WTC11 (cell line): ENCODE results near the gene TBC1D22A. TPM values are rescaled to one million over a fixed set of nuclear protein-coding genes. Genes with fewer than 3 reads are reported as not detected.
A peak's percentile ranks its signal among the peaks of the same experiment; 100 is the strongest.

ENCODE experiments used
- ATAC-seq: fragments of 200-7000 bp; cut with Tn5 transposase; 2 replicates; pipeline ENCODE4 v1.10.0; 2021; ENCODE audit warnings: mild to moderate bottlenecking, moderate library complexity
- CTCF ChIA-PET: fragments of 300-600 bp; sonication (Branson Sonifier 250); formaldehyde crosslinking; loops from one replicate; lab custom pipeline; 2021; ENCODE audit warnings: antibody characterized with exemption; lab: Charles Lee
- POLR2A ChIA-PET: fragments of 350-600 bp; sonication (Branson Sonifier 250); formaldehyde crosslinking; loops from one replicate; lab custom pipeline; 2021; ENCODE audit warnings: antibody characterized with exemption; lab: Charles Lee
- DNase-seq: peaks from one replicate; pipeline ENCODE4 v3.0.0; 2021; ENCODE audit warnings: low spot score
- H3K27ac Mint-ChIP-seq: 2 replicates; pipeline ENCODE4 v1.8.0; 2021; ENCODE audit warnings: mixed read lengths
- H3K27me3 Mint-ChIP-seq: 2 replicates; pipeline ENCODE4 v1.8.0; 2021; ENCODE audit warnings: low read depth, mild to moderate bottlenecking, moderate library complexity, mixed read lengths
- H3K36me3 Mint-ChIP-seq: 2 replicates; pipeline ENCODE4 v1.8.0; 2021; ENCODE audit warnings: mixed read lengths
- H3K4me1 Mint-ChIP-seq: 2 replicates; pipeline ENCODE4 v1.8.0; 2022; ENCODE audit warnings: mixed read lengths
- H3K4me3 Mint-ChIP-seq: 2 replicates; pipeline ENCODE4 v1.8.0; 2021; ENCODE audit warnings: mild to moderate bottlenecking, moderate library complexity, mixed read lengths
- H3K9me3 Mint-ChIP-seq: 2 replicates; pipeline ENCODE4 v1.8.0; 2021; ENCODE audit warnings: mixed read lengths
- GRHL2 ChIP-seq: fragments of 250-450 bp; sonication (Bioruptor Pico); IDR thresholded peaks from 2 replicates; pipeline ENCODE4 v1.8.0; 2022; ENCODE audit warnings: mild to moderate bottlenecking, moderate library complexity; ENCODE audit not compliant: insufficient replicate concordance, severe bottlenecking
- HMGA2 ChIP-seq: fragments of 250-450 bp; sonication (Bioruptor Pico); IDR thresholded peaks from 2 replicates; pipeline ENCODE4 v1.4.0; 2021; ENCODE audit warnings: mild to moderate bottlenecking, moderate library complexity
- SOX15 ChIP-seq: fragments of 250-450 bp; sonication (Bioruptor Pico); IDR thresholded peaks from 2 replicates; pipeline ENCODE4 v1.9.0; 2021; ENCODE audit warnings: mild to moderate bottlenecking
- ZNF219 ChIP-seq: sonication (generic); formaldehyde crosslinking; IDR thresholded peaks from 2 replicates; pipeline ENCODE4 v1.8.0; 2023; ENCODE audit warnings: missing genetic modification reagents, mild to moderate bottlenecking, borderline replicate concordance
- ZNF416 ChIP-seq: fragments of 250-450 bp; sonication (Bioruptor Pico); IDR thresholded peaks from 2 replicates; pipeline ENCODE4 v1.9.0; 2021; ENCODE audit warnings: mild to moderate bottlenecking, inconsistent platforms
- ZNF671 ChIP-seq: fragments of 250-450 bp; sonication (Bioruptor Pico); IDR thresholded peaks from 2 replicates; pipeline ENCODE4 v1.8.0; 2021; ENCODE audit warnings: mild to moderate bottlenecking
- total RNA-seq: library from RNA; stranded (reverse); gene quantifications from 3 replicates; pipeline ENCODE4 v1.2.3, GENCODE V29; 2021
- TF ChIP-seq, protein P1 (sequence below): sonication (generic); formaldehyde crosslinking; IDR thresholded peaks from 2 replicates; pipeline ENCODE4 v1.8.1; 2022; ENCODE audit warnings: low read depth, missing genetic modification reagents, borderline replicate concordance
- TF ChIP-seq, protein P2 (sequence below): sonication (generic); formaldehyde crosslinking; IDR thresholded peaks from 2 replicates; pipeline ENCODE4 v1.8.1; 2022; ENCODE audit warnings: missing genetic modification reagents, borderline replicate concordance
- TF ChIP-seq, protein P3 (sequence below): sonication (generic); formaldehyde crosslinking; IDR thresholded peaks from 2 replicates; pipeline ENCODE4 v1.8.1; 2022; ENCODE audit warnings: mild to moderate bottlenecking, moderate library complexity, missing genetic modification reagents
- TF ChIP-seq, protein P4 (sequence below): sonication (generic); formaldehyde crosslinking; IDR thresholded peaks from 2 replicates; pipeline ENCODE4 v1.8.1; 2023; ENCODE audit warnings: mild to moderate bottlenecking, missing genetic modification reagents, borderline replicate concordance
- TF ChIP-seq, protein P5 (sequence below): fragments of 250-450 bp; sonication (Bioruptor Pico); IDR thresholded peaks from 2 replicates; pipeline ENCODE4 v1.9.0; 2021; ENCODE audit warnings: mild to moderate bottlenecking
- TF ChIP-seq, protein P6 (sequence below): fragments of 250-450 bp; sonication (Bioruptor Pico); IDR thresholded peaks from 2 replicates; pipeline ENCODE4 v1.9.0; 2021; ENCODE audit warnings: mild to moderate bottlenecking, borderline replicate concordance
- TF ChIP-seq, protein P7 (sequence below): fragments of 200-600 bp; IDR thresholded peaks from 2 replicates; pipeline ENCODE4 v1.8.0; 2022; ENCODE audit warnings: antibody characterized with exemption

TBC1D22A gene
- total RNA-seq, 1 experiment from 2014 or later = 18.1 TPM

DNA sequence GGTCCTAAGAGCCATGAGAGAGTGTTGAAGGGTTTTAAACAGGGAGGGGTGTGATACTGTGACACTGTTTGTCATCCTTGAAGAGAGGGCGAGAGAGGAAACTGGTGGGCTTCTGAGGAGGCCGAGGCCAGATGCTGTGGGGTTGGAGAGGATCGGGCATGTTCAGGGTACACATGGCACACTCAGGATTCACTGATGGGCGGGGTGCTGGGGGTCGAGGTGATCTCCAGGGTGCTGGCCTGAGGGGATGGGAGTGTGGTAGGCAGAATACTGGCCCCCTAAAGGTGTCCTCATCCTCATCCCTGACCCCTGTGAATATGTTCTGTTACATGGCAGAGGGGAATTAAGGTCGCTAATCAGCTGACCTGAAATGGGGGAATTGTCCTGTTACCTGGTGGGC lies 7.3 kb downstream of the TBC1D22A start (continued):
- TF ChIP-seq, protein P1, sequence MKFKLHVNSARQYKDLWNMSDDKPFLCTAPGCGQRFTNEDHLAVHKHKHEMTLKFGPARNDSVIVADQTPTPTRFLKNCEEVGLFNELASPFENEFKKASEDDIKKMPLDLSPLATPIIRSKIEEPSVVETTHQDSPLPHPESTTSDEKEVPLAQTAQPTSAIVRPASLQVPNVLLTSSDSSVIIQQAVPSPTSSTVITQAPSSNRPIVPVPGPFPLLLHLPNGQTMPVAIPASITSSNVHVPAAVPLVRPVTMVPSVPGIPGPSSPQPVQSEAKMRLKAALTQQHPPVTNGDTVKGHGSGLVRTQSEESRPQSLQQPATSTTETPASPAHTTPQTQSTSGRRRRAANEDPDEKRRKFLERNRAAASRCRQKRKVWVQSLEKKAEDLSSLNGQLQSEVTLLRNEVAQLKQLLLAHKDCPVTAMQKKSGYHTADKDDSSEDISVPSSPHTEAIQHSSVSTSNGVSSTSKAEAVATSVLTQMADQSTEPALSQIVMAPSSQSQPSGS (CRISPR knock-in tag) = no peak
- TF ChIP-seq GRHL2 (CRISPR knock-in tag) (no peak), HMGA2 (CRISPR knock-in tag) (no peak)
- TF ChIP-seq, protein P2, sequence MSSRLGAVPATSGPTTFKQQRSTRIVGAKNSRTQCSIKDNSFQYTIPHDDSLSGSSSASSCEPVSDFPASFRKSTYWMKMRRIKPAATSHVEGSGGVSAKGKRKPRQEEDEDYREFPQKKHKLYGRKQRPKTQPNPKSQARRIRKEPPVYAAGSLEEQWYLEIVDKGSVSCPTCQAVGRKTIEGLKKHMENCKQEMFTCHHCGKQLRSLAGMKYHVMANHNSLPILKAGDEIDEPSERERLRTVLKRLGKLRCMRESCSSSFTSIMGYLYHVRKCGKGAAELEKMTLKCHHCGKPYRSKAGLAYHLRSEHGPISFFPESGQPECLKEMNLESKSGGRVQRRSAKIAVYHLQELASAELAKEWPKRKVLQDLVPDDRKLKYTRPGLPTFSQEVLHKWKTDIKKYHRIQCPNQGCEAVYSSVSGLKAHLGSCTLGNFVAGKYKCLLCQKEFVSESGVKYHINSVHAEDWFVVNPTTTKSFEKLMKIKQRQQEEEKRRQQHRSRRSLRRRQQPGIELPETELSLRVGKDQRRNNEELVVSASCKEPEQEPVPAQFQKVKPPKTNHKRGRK = no peak
- TF ChIP-seq, protein P3, sequence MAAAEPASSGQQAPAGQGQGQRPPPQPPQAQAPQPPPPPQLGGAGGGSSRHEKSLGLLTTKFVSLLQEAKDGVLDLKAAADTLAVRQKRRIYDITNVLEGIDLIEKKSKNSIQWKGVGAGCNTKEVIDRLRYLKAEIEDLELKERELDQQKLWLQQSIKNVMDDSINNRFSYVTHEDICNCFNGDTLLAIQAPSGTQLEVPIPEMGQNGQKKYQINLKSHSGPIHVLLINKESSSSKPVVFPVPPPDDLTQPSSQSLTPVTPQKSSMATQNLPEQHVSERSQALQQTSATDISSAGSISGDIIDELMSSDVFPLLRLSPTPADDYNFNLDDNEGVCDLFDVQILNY (CRISPR knock-in tag) = no peak

DNA sequence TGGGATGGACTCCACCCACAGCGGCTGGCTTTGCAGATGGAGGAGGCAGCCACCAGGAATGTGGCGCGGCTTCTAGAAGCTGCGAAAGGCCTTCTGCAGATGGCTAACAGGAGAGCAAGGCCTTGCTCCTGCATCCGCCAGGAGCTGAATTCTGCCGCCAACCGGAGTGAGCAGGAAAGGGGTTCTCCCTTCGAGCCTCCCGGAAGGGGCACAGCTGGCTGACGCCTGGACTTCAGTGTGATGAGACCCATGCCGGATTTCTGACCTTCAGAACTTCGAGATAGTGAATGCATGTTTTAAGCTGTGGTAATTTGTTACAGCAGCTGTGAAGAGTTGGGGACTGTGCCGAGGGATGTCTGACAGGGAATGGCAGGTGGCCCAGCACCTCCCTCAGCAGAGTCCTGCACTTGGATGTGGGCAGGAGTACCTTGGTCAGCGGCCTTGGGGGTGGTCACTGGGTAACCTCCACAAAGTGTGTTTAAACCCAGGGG lies 7.7 kb downstream of the TBC1D22A start:
- CTCF ChIA-PET = interaction anchor here (0.6 to 1.4 kb wide), 4 partner anchors 11 to 206 kb away, joined by 3 to 5 read pairs (median 4); no protein-coding TSS in a partner anchor
- DNase-seq = no peak

DNA sequence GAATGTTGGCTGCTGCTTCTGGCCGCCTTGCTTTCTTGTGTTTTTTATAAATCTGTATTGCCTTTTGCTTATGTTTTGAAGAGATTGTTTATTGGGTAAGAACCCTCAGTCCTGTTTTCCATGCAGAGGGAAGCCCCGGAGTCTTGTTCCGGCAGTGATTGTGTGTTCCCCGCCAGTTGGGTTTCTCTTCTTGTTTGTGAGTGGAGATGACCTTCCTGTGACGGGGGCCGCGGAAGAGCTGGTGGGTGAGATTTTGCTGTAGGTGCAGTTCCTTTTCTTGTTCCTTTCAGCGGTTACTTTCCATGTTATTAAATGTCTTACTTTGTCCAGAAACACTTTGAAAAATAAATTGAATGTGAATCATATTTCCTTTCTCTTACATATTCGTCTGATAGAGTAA lies 8.3 kb downstream of the TBC1D22A start:
- ATAC-seq (no peak), DNase-seq (no peak)
- no peak overlapping the region for H3K4me3 Mint-ChIP-seq
- H3K27me3 Mint-ChIP-seq = no peaks in the 10 kb centered on the region
- no peaks in the 10 kb centered on the region for H3K9me3 Mint-ChIP-seq
- peaks cover 3% of the 10 kb centered on the region; the same call in 1 of the 2 replicates for H3K36me3 Mint-ChIP-seq
- H3K4me1 Mint-ChIP-seq = peaks cover 15% of the 10 kb centered on the region
- ChIA-PET CTCF (interaction anchor here (0.6 to 1.4 kb wide), 3 partner anchors 12 to 207 kb away, joined by 3 to 4 read pairs (median 3); no protein-coding TSS in a partner anchor), POLR2A (no interaction called here)
- peak overlapping the region; percentile 61; the same call in 1 of the 2 replicates for H3K27ac Mint-ChIP-seq
- TF ChIP-seq, protein P4, sequence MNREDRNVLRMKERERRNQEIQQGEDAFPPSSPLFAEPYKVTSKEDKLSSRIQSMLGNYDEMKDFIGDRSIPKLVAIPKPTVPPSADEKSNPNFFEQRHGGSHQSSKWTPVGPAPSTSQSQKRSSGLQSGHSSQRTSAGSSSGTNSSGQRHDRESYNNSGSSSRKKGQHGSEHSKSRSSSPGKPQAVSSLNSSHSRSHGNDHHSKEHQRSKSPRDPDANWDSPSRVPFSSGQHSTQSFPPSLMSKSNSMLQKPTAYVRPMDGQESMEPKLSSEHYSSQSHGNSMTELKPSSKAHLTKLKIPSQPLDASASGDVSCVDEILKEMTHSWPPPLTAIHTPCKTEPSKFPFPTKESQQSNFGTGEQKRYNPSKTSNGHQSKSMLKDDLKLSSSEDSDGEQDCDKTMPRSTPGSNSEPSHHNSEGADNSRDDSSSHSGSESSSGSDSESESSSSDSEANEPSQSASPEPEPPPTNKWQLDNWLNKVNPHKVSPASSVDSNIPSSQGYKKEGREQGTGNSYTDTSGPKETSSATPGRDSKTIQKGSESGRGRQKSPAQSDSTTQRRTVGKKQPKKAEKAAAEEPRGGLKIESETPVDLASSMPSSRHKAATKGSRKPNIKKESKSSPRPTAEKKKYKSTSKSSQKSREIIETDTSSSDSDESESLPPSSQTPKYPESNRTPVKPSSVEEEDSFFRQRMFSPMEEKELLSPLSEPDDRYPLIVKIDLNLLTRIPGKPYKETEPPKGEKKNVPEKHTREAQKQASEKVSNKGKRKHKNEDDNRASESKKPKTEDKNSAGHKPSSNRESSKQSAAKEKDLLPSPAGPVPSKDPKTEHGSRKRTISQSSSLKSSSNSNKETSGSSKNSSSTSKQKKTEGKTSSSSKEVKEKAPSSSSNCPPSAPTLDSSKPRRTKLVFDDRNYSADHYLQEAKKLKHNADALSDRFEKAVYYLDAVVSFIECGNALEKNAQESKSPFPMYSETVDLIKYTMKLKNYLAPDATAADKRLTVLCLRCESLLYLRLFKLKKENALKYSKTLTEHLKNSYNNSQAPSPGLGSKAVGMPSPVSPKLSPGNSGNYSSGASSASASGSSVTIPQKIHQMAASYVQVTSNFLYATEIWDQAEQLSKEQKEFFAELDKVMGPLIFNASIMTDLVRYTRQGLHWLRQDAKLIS (CRISPR knock-in tag) = no peak
- TF ChIP-seq, protein P5, sequence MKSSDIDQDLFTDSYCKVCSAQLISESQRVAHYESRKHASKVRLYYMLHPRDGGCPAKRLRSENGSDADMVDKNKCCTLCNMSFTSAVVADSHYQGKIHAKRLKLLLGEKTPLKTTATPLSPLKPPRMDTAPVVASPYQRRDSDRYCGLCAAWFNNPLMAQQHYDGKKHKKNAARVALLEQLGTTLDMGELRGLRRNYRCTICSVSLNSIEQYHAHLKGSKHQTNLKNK (CRISPR knock-in tag) = no peak
- TF ChIP-seq ZNF219 (CRISPR knock-in tag) (no peak), SOX15 (CRISPR knock-in tag) (no peak)

More for the DNA sequence above, 7.7 kb downstream of the TBC1D22A start:
- Mint-ChIP-seq H3K4me1 (peaks cover 15% of the 10 kb centered on the region), H3K4me3 (no peak overlapping the region), H3K36me3 (peaks cover 3% of the 10 kb centered on the region; the same call in 1 of the 2 replicates), H3K27me3 (no peaks in the 10 kb centered on the region), H3K9me3 (no peaks in the 10 kb centered on the region), H3K27ac (no peak overlapping the region)
- POLR2A ChIA-PET = no interaction called here
- no peak for ATAC-seq
- TF ChIP-seq ZNF416 (CRISPR knock-in tag) (no peak), ZNF671 (no peak)
- TF ChIP-seq, protein P6, sequence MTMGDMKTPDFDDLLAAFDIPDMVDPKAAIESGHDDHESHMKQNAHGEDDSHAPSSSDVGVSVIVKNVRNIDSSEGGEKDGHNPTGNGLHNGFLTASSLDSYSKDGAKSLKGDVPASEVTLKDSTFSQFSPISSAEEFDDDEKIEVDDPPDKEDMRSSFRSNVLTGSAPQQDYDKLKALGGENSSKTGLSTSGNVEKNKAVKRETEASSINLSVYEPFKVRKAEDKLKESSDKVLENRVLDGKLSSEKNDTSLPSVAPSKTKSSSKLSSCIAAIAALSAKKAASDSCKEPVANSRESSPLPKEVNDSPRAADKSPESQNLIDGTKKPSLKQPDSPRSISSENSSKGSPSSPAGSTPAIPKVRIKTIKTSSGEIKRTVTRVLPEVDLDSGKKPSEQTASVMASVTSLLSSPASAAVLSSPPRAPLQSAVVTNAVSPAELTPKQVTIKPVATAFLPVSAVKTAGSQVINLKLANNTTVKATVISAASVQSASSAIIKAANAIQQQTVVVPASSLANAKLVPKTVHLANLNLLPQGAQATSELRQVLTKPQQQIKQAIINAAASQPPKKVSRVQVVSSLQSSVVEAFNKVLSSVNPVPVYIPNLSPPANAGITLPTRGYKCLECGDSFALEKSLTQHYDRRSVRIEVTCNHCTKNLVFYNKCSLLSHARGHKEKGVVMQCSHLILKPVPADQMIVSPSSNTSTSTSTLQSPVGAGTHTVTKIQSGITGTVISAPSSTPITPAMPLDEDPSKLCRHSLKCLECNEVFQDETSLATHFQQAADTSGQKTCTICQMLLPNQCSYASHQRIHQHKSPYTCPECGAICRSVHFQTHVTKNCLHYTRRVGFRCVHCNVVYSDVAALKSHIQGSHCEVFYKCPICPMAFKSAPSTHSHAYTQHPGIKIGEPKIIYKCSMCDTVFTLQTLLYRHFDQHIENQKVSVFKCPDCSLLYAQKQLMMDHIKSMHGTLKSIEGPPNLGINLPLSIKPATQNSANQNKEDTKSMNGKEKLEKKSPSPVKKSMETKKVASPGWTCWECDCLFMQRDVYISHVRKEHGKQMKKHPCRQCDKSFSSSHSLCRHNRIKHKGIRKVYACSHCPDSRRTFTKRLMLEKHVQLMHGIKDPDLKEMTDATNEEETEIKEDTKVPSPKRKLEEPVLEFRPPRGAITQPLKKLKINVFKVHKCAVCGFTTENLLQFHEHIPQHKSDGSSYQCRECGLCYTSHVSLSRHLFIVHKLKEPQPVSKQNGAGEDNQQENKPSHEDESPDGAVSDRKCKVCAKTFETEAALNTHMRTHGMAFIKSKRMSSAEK (CRISPR knock-in tag) = no peak
- TF ChIP-seq, protein P7, sequence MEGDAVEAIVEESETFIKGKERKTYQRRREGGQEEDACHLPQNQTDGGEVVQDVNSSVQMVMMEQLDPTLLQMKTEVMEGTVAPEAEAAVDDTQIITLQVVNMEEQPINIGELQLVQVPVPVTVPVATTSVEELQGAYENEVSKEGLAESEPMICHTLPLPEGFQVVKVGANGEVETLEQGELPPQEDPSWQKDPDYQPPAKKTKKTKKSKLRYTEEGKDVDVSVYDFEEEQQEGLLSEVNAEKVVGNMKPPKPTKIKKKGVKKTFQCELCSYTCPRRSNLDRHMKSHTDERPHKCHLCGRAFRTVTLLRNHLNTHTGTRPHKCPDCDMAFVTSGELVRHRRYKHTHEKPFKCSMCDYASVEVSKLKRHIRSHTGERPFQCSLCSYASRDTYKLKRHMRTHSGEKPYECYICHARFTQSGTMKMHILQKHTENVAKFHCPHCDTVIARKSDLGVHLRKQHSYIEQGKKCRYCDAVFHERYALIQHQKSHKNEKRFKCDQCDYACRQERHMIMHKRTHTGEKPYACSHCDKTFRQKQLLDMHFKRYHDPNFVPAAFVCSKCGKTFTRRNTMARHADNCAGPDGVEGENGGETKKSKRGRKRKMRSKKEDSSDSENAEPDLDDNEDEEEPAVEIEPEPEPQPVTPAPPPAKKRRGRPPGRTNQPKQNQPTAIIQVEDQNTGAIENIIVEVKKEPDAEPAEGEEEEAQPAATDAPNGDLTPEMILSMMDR = no peak
